HFFc6 (cell line): ENCODE measurements around the gene POLA2. TPM values are rescaled to one million over a fixed set of nuclear protein-coding genes. Genes with fewer than 3 reads are reported as not detected.
"Not testable (repeated sequence)": the region's sequence is repeated elsewhere in the genome, so short reads cannot be mapped to it uniquely, and the experiment has no call there.

Experiments used
- DNase-seq: peaks from one replicate; pipeline ENCODE4 v3.0.0-alpha.2; 2018
- H3K27ac Mint-ChIP-seq: 2 replicates; pipeline ENCODE4 v1.8.0; 2020; ENCODE audit warnings: mild to moderate bottlenecking, mixed read lengths
- H3K27me3 Mint-ChIP-seq: 2 replicates; pipeline ENCODE4 v1.8.0; 2021; ENCODE audit warnings: mild to moderate bottlenecking, moderate library complexity, mixed read lengths; ENCODE audit not compliant: insufficient read depth
- H3K36me3 Mint-ChIP-seq: 2 replicates; pipeline ENCODE4 v1.8.0; 2021; ENCODE audit warnings: low read depth, mixed read lengths
- H3K4me1 Mint-ChIP-seq: 2 replicates; pipeline ENCODE4 v1.8.0; 2020; ENCODE audit warnings: low read depth, mixed read lengths
- H3K4me3 Mint-ChIP-seq: 2 replicates; pipeline ENCODE4 v1.8.0; 2020; ENCODE audit warnings: mild to moderate bottlenecking, moderate library complexity, mixed read lengths
- H3K9me3 Mint-ChIP-seq: 2 replicates; pipeline ENCODE4 v1.8.0; 2020; ENCODE audit warnings: mild to moderate bottlenecking, mixed read lengths
- CTCF ChIP-seq: fragments of 200-600 bp; sonication (generic); IDR thresholded peaks from 2 replicates; pipeline ENCODE4 v1.5.0; 2021; ENCODE audit warnings: antibody characterized with exemption, mild to moderate bottlenecking
- total RNA-seq, 6 experiments: library from RNA; stranded (reverse); fragmentation: NEBNext Ultra II Directional; extraction: Animal tissue kit (Norgen Biotek cat#: 25700); gene quantifications; 2 replicates in 1 of 6; 3 replicates in 5 of 6; pipeline ENCODE4 v1.2.3, GENCODE V29; 2021

Gene POLA2
- total RNA-seq, 6 experiments from 2014 or later: 8.6 to 18.3 (median 15.3) TPM

- Mint-ChIP-seq H3K27me3 (no peaks in the 10 kb centered on the region; the same call in 1 of the 2 replicates), H3K4me3 (no peak overlapping the region), H3K27ac (no peak overlapping the region), H3K4me1 (peaks cover 25% of the 10 kb centered on the region), H3K9me3 (no peaks in the 10 kb centered on the region), H3K36me3 (peaks cover 10% of the 10 kb centered on the region; the same call in 1 of the 2 replicates)
- no peak for TF ChIP-seq CTCF
- no peak for DNase-seq
Measured at GRCh38 chr11:65260302-65260701, 1.5 kb upstream of the POLA2 start.

GRCh38 chr11:65260756-65261590, 789 bp upstream of the POLA2 start:
- no peak for DNase-seq
- H3K27me3 Mint-ChIP-seq: no peaks in the 10 kb centered on the region; the same call in 1 of the 2 replicates
- H3K4me3 Mint-ChIP-seq: peak overlapping the region; percentile 98
- peaks cover 26% of the 10 kb centered on the region for H3K4me1 Mint-ChIP-seq
- H3K36me3 Mint-ChIP-seq: peaks cover 14% of the 10 kb centered on the region; the same call in 1 of the 2 replicates
- no peaks in the 10 kb centered on the region for H3K9me3 Mint-ChIP-seq
- H3K27ac Mint-ChIP-seq: peak overlapping the region; percentile 97
- TF ChIP-seq CTCF: no peak

GRCh38 chr11:65262381-65262680, 569 bp downstream of the POLA2 start:
- no peak for TF ChIP-seq CTCF
- H3K4me3 Mint-ChIP-seq: peak overlapping the region; percentile 98
- no peak for DNase-seq

GRCh38 chr11:65262776-65263175, 1.0 kb downstream of the POLA2 start:
- Mint-ChIP-seq H3K9me3 (no peaks in the 10 kb centered on the region), H3K27ac (peak overlapping the region; percentile 97), H3K4me3 (peak overlapping the region; percentile 98), H3K4me1 (peaks cover 32% of the 10 kb centered on the region), H3K36me3 (peaks cover 18% of the 10 kb centered on the region; the same call in 1 of the 2 replicates), H3K27me3 (no peaks in the 10 kb centered on the region)
- TF ChIP-seq CTCF: no peak
- no peak for DNase-seq

More at GRCh38 chr11:65262381-65262680, 569 bp downstream of the POLA2 start:
- H3K27me3 Mint-ChIP-seq: no peaks in the 10 kb centered on the region
- peak overlapping the region; percentile 97 for H3K27ac Mint-ChIP-seq
- H3K9me3 Mint-ChIP-seq: no peaks in the 10 kb centered on the region
- H3K4me1 Mint-ChIP-seq: peaks cover 32% of the 10 kb centered on the region
- H3K36me3 Mint-ChIP-seq: peaks cover 18% of the 10 kb centered on the region; the same call in 1 of the 2 replicates

GRCh38 chr11:65264747-65265146, 3.0 kb downstream of the POLA2 start:
- DNase-seq, H3K9me3 Mint-ChIP-seq, H3K27me3 Mint-ChIP-seq, H3K27ac Mint-ChIP-seq: not testable (repeated sequence)
- Mint-ChIP-seq H3K4me3 (peak overlapping the region; percentile 4; the same call in 1 of the 2 replicates), H3K36me3 (peaks cover 18% of the 10 kb centered on the region; the same call in 1 of the 2 replicates), H3K4me1 (peaks cover 32% of the 10 kb centered on the region)

GRCh38 chr11:65266210-65266609, 4.4 kb downstream of the POLA2 start:
- peaks cover 26% of the 10 kb centered on the region for H3K4me1 Mint-ChIP-seq
- no peaks in the 10 kb centered on the region for H3K27me3 Mint-ChIP-seq
- peak; percentile 76 for TF ChIP-seq CTCF
- no peak overlapping the region for H3K4me3 Mint-ChIP-seq
- H3K9me3 Mint-ChIP-seq: no peaks in the 10 kb centered on the region
- peaks cover 18% of the 10 kb centered on the region; the same call in 1 of the 2 replicates for H3K36me3 Mint-ChIP-seq
- no peak overlapping the region for H3K27ac Mint-ChIP-seq
- no peak for DNase-seq
